ENCODE measurements around the gene ITIH6. TPM values are rescaled to one million over a fixed set of nuclear protein-coding genes. Genes with fewer than 3 reads are reported as not detected.

The ITIH6 gene
- polyA plus RNA-seq, 1 experiment, result not detected

DNA sequence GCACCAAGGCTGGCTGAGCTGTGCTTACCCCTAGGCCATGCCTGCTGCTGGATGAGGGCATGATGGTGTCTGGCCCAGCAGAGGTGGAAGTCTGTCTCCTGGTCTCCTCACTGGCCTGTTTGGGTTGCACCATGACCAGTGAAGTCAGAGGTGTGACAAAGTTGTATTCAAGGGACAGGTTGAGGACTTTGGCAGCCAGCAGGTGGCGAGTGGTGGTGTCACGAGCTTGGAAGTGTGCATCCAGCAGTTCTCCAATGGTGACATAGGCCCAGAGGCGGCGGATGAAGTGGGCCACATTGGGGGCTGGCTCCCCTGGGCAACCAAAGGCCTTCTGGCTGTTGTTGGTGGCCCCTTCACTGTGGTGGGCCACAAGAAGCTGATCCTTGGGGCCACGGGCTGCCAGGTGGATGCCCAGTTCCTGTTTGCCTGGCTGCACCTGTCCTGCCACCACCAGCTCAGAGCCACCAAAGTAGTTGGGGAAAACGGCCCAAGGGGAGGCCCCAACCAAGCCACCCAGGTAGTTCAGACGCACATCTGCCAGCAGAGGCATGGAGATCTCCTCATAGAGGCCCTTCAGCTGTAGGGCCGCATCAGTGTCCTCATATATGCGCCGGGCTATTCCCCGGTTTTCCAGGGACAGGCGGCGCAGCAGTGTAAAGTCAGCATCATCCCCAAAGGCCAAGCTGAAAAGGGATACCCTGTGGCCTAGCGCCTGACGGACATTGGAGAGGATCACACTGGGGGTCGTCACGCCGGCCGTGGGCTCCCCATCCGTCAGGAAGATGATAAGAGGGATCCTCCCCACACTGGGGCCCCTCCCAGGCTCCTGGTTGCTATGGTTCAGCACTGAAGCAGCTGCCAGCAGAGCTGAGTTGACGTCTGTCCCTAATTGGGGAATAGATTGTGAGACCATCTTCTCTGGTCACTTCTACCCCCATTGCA lies 39.7 kb downstream of the ITIH6 start:
- Histone ChIP-seq H3K4me3 (ENCODE audit: low read depth, low read length) (no peak overlapping the region), H3K36me3 (ENCODE audit: control insufficient read depth, insufficient read depth, low read length) (no peaks in the 10 kb centered on the region), H3K27me3 (ENCODE audit: control insufficient read depth, insufficient read depth, low read length) (no peaks in the 10 kb centered on the region)
- ChIA-PET POLR2A (no interaction called here), CTCF (no interaction called here)
- TF ChIP-seq, protein P1, sequence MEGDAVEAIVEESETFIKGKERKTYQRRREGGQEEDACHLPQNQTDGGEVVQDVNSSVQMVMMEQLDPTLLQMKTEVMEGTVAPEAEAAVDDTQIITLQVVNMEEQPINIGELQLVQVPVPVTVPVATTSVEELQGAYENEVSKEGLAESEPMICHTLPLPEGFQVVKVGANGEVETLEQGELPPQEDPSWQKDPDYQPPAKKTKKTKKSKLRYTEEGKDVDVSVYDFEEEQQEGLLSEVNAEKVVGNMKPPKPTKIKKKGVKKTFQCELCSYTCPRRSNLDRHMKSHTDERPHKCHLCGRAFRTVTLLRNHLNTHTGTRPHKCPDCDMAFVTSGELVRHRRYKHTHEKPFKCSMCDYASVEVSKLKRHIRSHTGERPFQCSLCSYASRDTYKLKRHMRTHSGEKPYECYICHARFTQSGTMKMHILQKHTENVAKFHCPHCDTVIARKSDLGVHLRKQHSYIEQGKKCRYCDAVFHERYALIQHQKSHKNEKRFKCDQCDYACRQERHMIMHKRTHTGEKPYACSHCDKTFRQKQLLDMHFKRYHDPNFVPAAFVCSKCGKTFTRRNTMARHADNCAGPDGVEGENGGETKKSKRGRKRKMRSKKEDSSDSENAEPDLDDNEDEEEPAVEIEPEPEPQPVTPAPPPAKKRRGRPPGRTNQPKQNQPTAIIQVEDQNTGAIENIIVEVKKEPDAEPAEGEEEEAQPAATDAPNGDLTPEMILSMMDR (IDR thresholded peaks at IDR 0.05; ENCODE audit: insufficient read depth, low read depth, low read length), result no peak
- DNase-seq (ENCODE audit: low read depth), result no peak

DNA sequence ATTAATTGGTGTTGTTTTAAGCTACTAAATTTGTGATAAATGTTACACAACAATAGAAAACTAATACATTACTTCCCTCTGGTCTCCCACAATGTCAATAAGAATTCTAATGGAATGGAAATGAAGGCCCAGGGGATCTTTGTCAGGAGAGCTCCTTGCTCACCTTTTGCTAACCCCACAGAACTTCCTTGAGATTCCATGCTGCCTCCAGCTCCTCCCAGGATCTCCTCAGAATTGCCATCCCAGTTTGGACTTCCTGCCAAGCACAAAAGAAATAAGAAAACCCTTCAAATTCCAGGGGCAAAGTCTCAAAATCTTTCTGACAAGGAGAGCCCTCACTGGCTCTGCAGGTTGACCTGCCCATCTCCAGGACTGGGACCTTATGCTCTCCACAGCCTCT lies 43.2 kb downstream of the ITIH6 start:
- CTCF ChIA-PET, result no interaction called here

GRCh38 chrX:54748626-54749025 lies 49.4 kb downstream of the ITIH6 start:
- CTCF ChIA-PET, result no interaction called here
- TF ChIP-seq, protein P1 (IDR thresholded peaks at IDR 0.05; ENCODE audit: insufficient read depth, low read depth, low read length), result no peak
- Histone ChIP-seq H3K36me3 (ENCODE audit: control insufficient read depth, insufficient read depth, low read length) (no peaks in the 10 kb centered on the region), H3K27me3 (ENCODE audit: control insufficient read depth, insufficient read depth, low read length) (no peaks in the 10 kb centered on the region), H3K4me3 (ENCODE audit: low read depth, low read length) (no peak overlapping the region)
- POLR2A ChIA-PET, result no interaction called here
- DNase-seq (ENCODE audit: low read depth), result no peak

More for the DNA sequence above, 43.2 kb downstream of the ITIH6 start:
- TF ChIP-seq, protein P1 (IDR thresholded peaks at IDR 0.05; ENCODE audit: insufficient read depth, low read depth, low read length), result no peak
- no peak for DNase-seq (ENCODE audit: low read depth)
- POLR2A ChIA-PET, result no interaction called here
- Histone ChIP-seq H3K36me3 (ENCODE audit: control insufficient read depth, insufficient read depth, low read length) (no peaks in the 10 kb centered on the region), H3K27me3 (ENCODE audit: control insufficient read depth, insufficient read depth, low read length) (no peaks in the 10 kb centered on the region), H3K4me3 (ENCODE audit: low read depth, low read length) (no peak overlapping the region)

DNA sequence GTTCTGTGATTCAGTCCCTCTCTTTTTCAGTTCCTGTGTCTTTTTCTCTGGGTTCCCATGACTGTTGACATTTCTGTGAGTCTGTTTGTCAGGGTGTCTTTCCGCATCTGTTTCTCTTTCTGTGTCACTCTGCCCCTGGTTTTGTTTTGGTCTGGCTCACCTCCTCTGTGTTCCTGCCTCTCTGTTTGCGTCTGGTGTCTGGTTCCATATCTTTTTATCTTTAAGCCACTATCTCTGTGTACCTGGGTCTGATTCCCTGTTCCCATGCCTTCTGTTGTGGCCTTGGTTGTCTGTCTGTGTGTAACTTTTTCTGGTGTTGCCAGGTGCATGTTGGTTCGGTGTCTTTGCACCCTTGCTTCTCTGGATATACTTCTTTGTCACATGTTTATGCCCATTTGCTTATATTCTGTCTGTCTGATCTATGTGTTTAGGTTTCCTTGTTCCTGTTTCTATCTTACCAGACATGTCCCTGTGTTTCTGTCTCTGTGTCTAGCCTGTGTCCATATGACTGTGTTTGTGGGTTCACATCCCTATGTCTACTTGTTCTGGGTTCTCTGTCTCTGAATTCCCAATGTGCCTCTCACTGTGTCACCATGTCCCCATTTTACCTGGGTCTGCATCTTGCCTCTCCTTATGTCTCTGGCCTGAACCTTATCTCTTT lies 50.2 kb downstream of the ITIH6 start:
- Histone ChIP-seq H3K4me3 (ENCODE audit: low read depth, low read length) (no peak overlapping the region), H3K27me3 (ENCODE audit: control insufficient read depth, insufficient read depth, low read length) (no peaks in the 10 kb centered on the region), H3K36me3 (ENCODE audit: control insufficient read depth, insufficient read depth, low read length) (no peaks in the 10 kb centered on the region)
- TF ChIP-seq, protein P1 (IDR thresholded peaks at IDR 0.05; ENCODE audit: insufficient read depth, low read depth, low read length), result no peak
- no peak for DNase-seq (ENCODE audit: low read depth)
- POLR2A ChIA-PET, result no interaction called here
- CTCF ChIA-PET, result no interaction called here

DNA sequence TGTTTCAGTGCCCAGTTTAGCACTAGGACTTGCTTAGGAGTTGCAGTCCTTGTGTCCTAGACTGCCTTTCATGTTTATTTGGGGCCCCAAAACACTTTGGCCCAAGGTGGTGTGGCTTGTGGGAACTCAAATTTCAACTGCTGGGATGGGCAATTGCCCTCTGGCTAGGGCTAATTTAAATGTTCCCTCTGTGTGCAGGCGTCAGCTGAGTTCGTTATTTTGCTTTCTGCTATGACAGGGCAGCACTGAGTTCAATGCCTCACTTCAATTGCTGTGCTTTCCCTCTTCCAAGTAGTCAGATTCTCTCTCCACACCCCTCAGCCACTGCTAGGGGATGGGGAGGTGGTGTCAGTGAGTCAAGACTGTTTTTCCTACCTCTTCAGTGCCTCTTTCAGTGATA lies 51.1 kb downstream of the ITIH6 start:
- no peaks in the 10 kb centered on the region for H3K36me3 ChIP-seq (ENCODE audit: control insufficient read depth, insufficient read depth, low read length)
- CTCF ChIA-PET, result no interaction called here
- no peak overlapping the region for H3K4me3 ChIP-seq (ENCODE audit: low read depth, low read length)
- no peak for DNase-seq (ENCODE audit: low read depth)
- POLR2A ChIA-PET, result no interaction called here
- TF ChIP-seq, protein P1 (IDR thresholded peaks at IDR 0.05; ENCODE audit: insufficient read depth, low read depth, low read length), result no peak
- H3K27me3 ChIP-seq (ENCODE audit: control insufficient read depth, insufficient read depth, low read length), result no peaks in the 10 kb centered on the region
